K562 (cell line): Measurements from ENCODE around the gene HOXD1. TPM values are rescaled to one million over a fixed set of nuclear protein-coding genes. Genes with fewer than 3 reads are reported as not detected.

Experiments used
- ATAC-seq: fragments of 200-7000 bp; cut with Tn5 transposase; 3 replicates; pipeline ENCODE4 v1.9.1; 2020; ENCODE audit warnings: moderate library complexity
- BruUV-seq: library from RNA; stranded (reverse); fragments of 400-500 nt; replicated peaks from 2 replicates; lab custom pipeline; 2021; lab: Mats Ljungman, UMichigan
- CTCF ChIA-PET: fragments of 300-600 bp; formaldehyde crosslinking; extraction: SDS; loops from one replicate; lab custom pipeline; 2021; ENCODE audit warnings: low intra/inter-chr PET ratio; lab: Yijun Ruan, JAX
- POLR2A ChIA-PET: fragments of 300-600, 350-650 bp; sonication (Branson Sonifier 250); formaldehyde crosslinking; extraction: SDS; loops from one replicate; lab custom pipeline; 2021; ENCODE audit warnings: antibody characterized with exemption, inconsistent platforms; lab: Yijun Ruan, JAX
- DNase-seq, 4 experiments: peaks; one replicate each; pipeline versions ENCODE4 v3.0.0 to v3.0.0-alpha.2; 2011 to 2018; ENCODE audit warnings: low spot score in 3 of 4, mixed read lengths in 3 of 4; ENCODE audit errors: extremely low read depth in 1 of 4
- FAIRE-seq: peaks from 2 replicates; lab custom pipeline; 2011; peaks lifted over from hg19 to GRCh38; lab: Jason Lieb, UNC
- H2AFZ ChIP-seq: 2 replicates; pipeline ENCODE4 v1.6.0; 2011; ENCODE audit warnings: low read depth, low read length, control low read depth, inconsistent platforms
- H3K27ac ChIP-seq: fragments of 200-600 bp; 3 replicates; pipeline ENCODE4 v1.8.0; 2011; ENCODE audit warnings: low read depth, mild to moderate bottlenecking, control low read depth, inconsistent platforms, low read length, moderate library complexity, mixed read lengths; ENCODE audit errors: extremely low read depth
- H3K27me3 ChIP-seq, 2 experiments: fragments of 300-600 bp in 1 of 2; 2 replicates in 1 of 2; 3 replicates in 1 of 2; pipeline versions ENCODE4 v1.6.0 to v1.8.0; 2011; ENCODE audit warnings: inconsistent platforms in 2 of 2, low read length in 2 of 2, mild to moderate bottlenecking in 1 of 2, mixed read lengths in 1 of 2, moderate library complexity in 1 of 2; ENCODE audit not compliant: control insufficient read depth in 2 of 2, insufficient read depth in 2 of 2
- H3K36me3 ChIP-seq: fragments of 300-600 bp; 3 replicates; pipeline ENCODE4 v1.8.0; 2011; ENCODE audit warnings: mild to moderate bottlenecking, low read length, inconsistent platforms; ENCODE audit not compliant: control insufficient read depth, insufficient read depth
- H3K4me1 ChIP-seq, 2 experiments: fragments of 200-600 bp in 1 of 2; replicated peaks in 1 of 2; 2 replicates in 1 of 2; 3 replicates in 1 of 2; pipeline versions ENCODE4 v1.5.1 to v1.8.0; 2011; ENCODE audit warnings: inconsistent platforms in 2 of 2, low read length in 2 of 2, mild to moderate bottlenecking in 1 of 2, mixed read lengths in 1 of 2, moderate library complexity in 1 of 2; ENCODE audit not compliant: control insufficient read depth in 2 of 2, insufficient read depth in 2 of 2
- H3K4me2 ChIP-seq: 2 replicates; pipeline ENCODE4 v1.6.1; 2011; ENCODE audit warnings: low read length, control low read depth, inconsistent platforms, mixed read lengths; ENCODE audit not compliant: insufficient read depth
- H3K4me3 ChIP-seq: fragments of 200-600 bp; sonication (generic), shearing (Covaris generic); 2 replicates; pipeline ENCODE4 v1.5.1; 2016; ENCODE audit warnings: control low read depth, inconsistent platforms
- H3K79me2 ChIP-seq: fragments of 200-600 bp; 3 replicates; pipeline ENCODE4 v1.8.0; 2011; ENCODE audit warnings: low read length, inconsistent platforms; ENCODE audit not compliant: control insufficient read depth, insufficient read depth
- H3K9ac ChIP-seq, 2 experiments: 2 replicates each; pipeline versions ENCODE4 v1.6.0 to v1.6.1; 2011; ENCODE audit warnings: low read depth in 2 of 2, low read length in 2 of 2, control low read depth in 1 of 2, inconsistent platforms in 1 of 2, mild to moderate bottlenecking in 1 of 2, mixed read lengths in 1 of 2; ENCODE audit not compliant: insufficient read depth in 1 of 2
- H3K9me1 ChIP-seq: one replicate; pipeline ENCODE4 v1.6.0; 2011; ENCODE audit warnings: inconsistent platforms, mild to moderate bottlenecking, low read length, moderate library complexity; ENCODE audit not compliant: control insufficient read depth, insufficient read depth
- H3K9me3 ChIP-seq: replicated peaks from 2 replicates; pipeline ENCODE4 v1.5.1; 2011; ENCODE audit warnings: low read depth, low read length, inconsistent platforms; ENCODE audit not compliant: control insufficient read depth, insufficient read depth
- H4K20me1 ChIP-seq: replicated peaks from 2 replicates; pipeline ENCODE4 v1.6.1; 2011; ENCODE audit warnings: low read length, inconsistent platforms, mixed read lengths; ENCODE audit not compliant: control insufficient read depth, insufficient read depth
- CBX8 ChIP-seq: fragments of 200-600 bp; sonication (generic); IDR thresholded peaks from 2 replicates; pipeline ENCODE4 v1.6.1; 2012; ENCODE audit warnings: borderline replicate concordance, mixed run types, low read depth, mild to moderate bottlenecking, moderate library complexity, mixed read lengths, low read length, control low read depth, inconsistent platforms; ENCODE audit not compliant: poor library complexity, severe bottlenecking; ENCODE audit errors: extremely low read depth
- LCOR ChIP-seq: sonication (generic); formaldehyde crosslinking; IDR thresholded peaks from 2 replicates; pipeline ENCODE4 v1.8.0; 2022; ENCODE audit warnings: mild to moderate bottlenecking, missing genetic modification reagents
- MCM2 ChIP-seq: fragments of 450-650 bp; IDR thresholded peaks from 2 replicates; pipeline ENCODE4 v1.6.1; 2017; ENCODE audit warnings: low read depth, mild to moderate bottlenecking
- MECOM ChIP-seq: fragments of 250-450 bp; sonication (Bioruptor Pico); IDR thresholded peaks from 2 replicates; pipeline ENCODE4 v1.8.0; 2022; ENCODE audit warnings: inconsistent platforms
- NFYB ChIP-seq: IDR thresholded peaks from 2 replicates; pipeline ENCODE4 v1.6.1; 2011; ENCODE audit warnings: mild to moderate bottlenecking, moderate library complexity; ENCODE audit not compliant: insufficient read length; ENCODE audit errors: extremely low read depth
- RNF2 ChIP-seq: sonication (generic); IDR thresholded peaks from 2 replicates; pipeline ENCODE4 v1.6.1; 2016
- ZBTB1 ChIP-seq: sonication (generic); formaldehyde crosslinking; IDR thresholded peaks from 2 replicates; pipeline ENCODE4 v1.8.1; 2023; ENCODE audit warnings: missing genetic modification reagents, low read depth, mild to moderate bottlenecking, borderline replicate concordance
- ZFX ChIP-seq: sonication (generic); formaldehyde crosslinking; IDR thresholded peaks from 2 replicates; pipeline ENCODE4 v1.8.0; 2022; ENCODE audit warnings: mild to moderate bottlenecking, missing genetic modification reagents, moderate library complexity
- ZNF583 ChIP-seq: fragments of 250-450 bp; sonication (Bioruptor Pico); IDR thresholded peaks from 2 replicates; pipeline ENCODE4 v1.4.0; 2020
- WGBS: fragments of 100-300 bp; shearing (Covaris generic); methylation state at CpG from one replicate; pipeline ENCODE4 v1.1.6; 2016; ENCODE audit warnings: low coverage, mixed read lengths; ENCODE audit not compliant: insufficient coverage; ENCODE audit errors: missing lambda C conversion rate; 5-methylcytosine and 5-hydroxymethylcytosine counted together
- in situ Hi-C: fragments of 300-500 bp; cut with MboI; formaldehyde crosslinking; loops from 4 replicates; pipeline ENCODE4 v1.15.0; 2018; ENCODE audit warnings: inconsistent platforms, mixed read lengths
- intact Hi-C: fragments of 100-400 bp; cut with micrococcal nuclease; formaldehyde crosslinking; loops from 2 replicates; pipeline ENCODE4 v1.14.2; 2022
- polyA plus RNA-seq, 8 experiments: library from polyadenylated mRNA; depleted of rRNA in 4 of 8; stranded (reverse) in 5 of 8; unstranded in 3 of 8; fragments of >200 nt; fragmentation: Nextera tagmentation in 2 of 8; fragmentation: Illumina TruSeq in 1 of 8; extraction: Ambion mirVana in 2 of 8; extraction: Trizol in 1 of 8; gene quantifications; 2 replicates each; pipeline versions ENCODE4 v1.2.1 to v1.2.3, GENCODE V29; 2011 to 2014; ENCODE audit warnings: inconsistent platforms in 1 of 8, missing spikeins in 1 of 8
- total RNA-seq, 7 experiments: library from RNA; depleted of rRNA in 6 of 7; stranded (reverse); fragments of >200 nt in 6 of 7; fragmentation: Illumina TruSeq in 2 of 7; extraction: Trizol in 2 of 7; gene quantifications; 2 replicates each; pipeline versions ENCODE4 v1.2.1 to v1.2.3, GENCODE V29; 2011 to 2021; ENCODE audit warnings: low replicate concordance in 1 of 7
- TF ChIP-seq, protein P1 (sequence below): fragments of 250-450 bp; sonication (Bioruptor Pico); IDR thresholded peaks from 2 replicates; pipeline ENCODE4 v1.5.0; 2021

Gene HOXD1
- total and polyA plus RNA-seq, 9 of the 15 experiments (the other 6 are each of a cell fraction or from before 2014, with no cell fraction given) = not detected

DNA sequence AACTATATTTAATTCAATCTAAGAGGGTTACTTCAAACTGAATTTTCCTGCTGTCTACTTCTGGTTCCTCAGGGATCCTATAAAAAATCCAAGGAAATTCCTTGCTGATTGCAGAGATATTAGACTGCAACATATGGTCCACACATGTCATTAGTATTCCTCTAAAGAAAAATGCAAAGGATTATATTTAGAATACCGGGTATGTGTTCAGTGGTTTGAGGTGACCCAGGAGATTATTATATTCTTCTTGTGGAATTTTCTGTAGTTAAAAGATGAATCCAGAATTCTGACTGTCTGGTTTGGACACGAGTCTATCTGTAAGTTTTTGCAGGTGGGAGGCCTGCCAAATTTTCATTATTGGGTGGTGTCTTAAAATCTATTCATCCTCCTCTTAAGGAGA lies 18.2 kb downstream of the HOXD1 start:
- CTCF ChIA-PET = no interaction called here
- no peak for FAIRE-seq

DNA sequence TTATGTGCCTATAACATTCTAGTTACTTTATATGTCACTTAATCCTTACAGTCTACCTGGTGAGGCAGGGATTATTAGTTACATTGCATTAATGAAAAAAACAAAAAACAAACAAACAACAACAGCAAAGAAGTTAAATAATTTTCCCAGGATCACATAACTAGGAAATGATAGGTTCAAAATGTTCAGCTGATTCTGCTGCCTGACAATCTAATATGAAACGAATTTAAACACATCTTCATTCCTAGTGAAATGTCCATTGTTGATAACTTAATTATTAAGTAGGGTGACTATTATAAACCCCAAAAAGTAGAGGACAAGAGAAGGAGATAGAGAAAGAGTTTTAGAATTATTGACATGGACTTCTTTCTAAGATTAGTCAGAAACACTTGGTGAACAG lies 22.6 kb downstream of the HOXD1 start:
- H2AFZ ChIP-seq = no peak overlapping the region
- no peaks in the 10 kb centered on the region for H3K79me2 ChIP-seq
- in situ Hi-C loops = no loop called here
- no peak for DNase-seq
- no peak overlapping the region for H3K27ac ChIP-seq
- no peak for ATAC-seq
- whole genome bisulfite sequencing = 0% methylated on average over 1 of the region's 1 CpG
- no peaks in the 10 kb centered on the region for H4K20me1 ChIP-seq
- H3K4me2 ChIP-seq = no peak overlapping the region
- no TSS peak for BruUV-seq
- H3K9me1 ChIP-seq = no peaks in the 10 kb centered on the region
- H3K36me3 ChIP-seq = no peaks in the 10 kb centered on the region
- H3K27me3 ChIP-seq = peaks cover 9 to 21% of the 10 kb centered on the region in 2 experiments; a peak in 3 of 5 replicates
- no peak overlapping the region for H3K9ac ChIP-seq
- CTCF ChIA-PET = no interaction called here
- FAIRE-seq = no peak
- POLR2A ChIA-PET = interaction anchor here (0.6 to 1.6 kb wide), 3 partner anchors 13 to 283 kb away, joined by 3 to 4 read pairs (median 4); no protein-coding TSS in a partner anchor
- intact Hi-C loops = no loop called here
- H3K9me3 ChIP-seq = no peaks in the 10 kb centered on the region
- no peaks in the 10 kb centered on the region; a peak in 1 of 5 replicates for H3K4me1 ChIP-seq
- H3K4me3 ChIP-seq = no peak overlapping the region
- TF ChIP-seq, protein P1, sequence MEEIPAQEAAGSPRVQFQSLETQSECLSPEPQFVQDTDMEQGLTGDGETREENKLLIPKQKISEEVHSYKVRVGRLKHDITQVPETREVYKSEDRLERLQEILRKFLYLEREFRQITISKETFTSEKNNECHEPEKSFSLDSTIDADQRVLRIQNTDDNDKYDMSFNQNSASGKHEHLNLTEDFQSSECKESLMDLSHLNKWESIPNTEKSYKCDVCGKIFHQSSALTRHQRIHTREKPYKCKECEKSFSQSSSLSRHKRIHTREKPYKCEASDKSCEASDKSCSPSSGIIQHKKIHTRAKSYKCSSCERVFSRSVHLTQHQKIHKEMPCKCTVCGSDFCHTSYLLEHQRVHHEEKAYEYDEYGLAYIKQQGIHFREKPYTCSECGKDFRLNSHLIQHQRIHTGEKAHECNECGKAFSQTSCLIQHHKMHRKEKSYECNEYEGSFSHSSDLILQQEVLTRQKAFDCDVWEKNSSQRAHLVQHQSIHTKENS (CRISPR knock-in tag) = no peak
- TF ChIP-seq LCOR (CRISPR knock-in tag) (no peak), RNF2 (0 out of 2 replicates have a peak, but pooled peaks have one; percentile 38), MCM2 (no peak), NFYB (no peak), CBX8 (peak; percentile 77)

More for the DNA sequence above, 18.2 kb downstream of the HOXD1 start:
- Histone ChIP-seq H3K4me3 (no peak overlapping the region), H3K9me3 (no peaks in the 10 kb centered on the region), H4K20me1 (no peaks in the 10 kb centered on the region), H3K36me3 (no peaks in the 10 kb centered on the region), H3K27me3 (peaks cover 6 to 19% of the 10 kb centered on the region in 2 experiments; a peak in 3 of 5 replicates), H3K9ac (no peak overlapping the region), H3K4me1 (no peaks in the 10 kb centered on the region), H3K4me2 (no peak overlapping the region), H3K79me2 (no peaks in the 10 kb centered on the region), H3K9me1 (no peaks in the 10 kb centered on the region), H2AFZ (no peak overlapping the region), H3K27ac (no peak overlapping the region)
- 0% methylated on average over 2 of the region's 2 CpGs for WGBS
- BruUV-seq = no TSS peak
- intact Hi-C loops = no loop called here
- POLR2A ChIA-PET = no interaction called here
- in situ Hi-C loops = no loop called here
- TF ChIP-seq ZBTB1 (CRISPR knock-in tag) (no peak), ZFX (CRISPR knock-in tag) (no peak), ZNF583 (CRISPR knock-in tag) (no peak), MECOM (CRISPR knock-in tag) (no peak)
- DNase-seq (no peak), ATAC-seq (no peak)
